GM19324 (cell line): ENCODE measurements around the gene LRMDA.

ENCODE experiments used
- ATAC-seq: cut with Tn5 transposase; IDR thresholded peaks from one replicate; pipeline ENCODE4 v1.9.1; 2021; ENCODE audit warnings: mild to moderate bottlenecking, moderate library complexity; ENCODE audit not compliant: unreplicated experiment, low FRiP score

Gene LRMDA

GRCh38 chr10:75847477-75847876 is 416.1 kb downstream of the LRMDA start:
- no peak for ATAC-seq

- ATAC-seq: no peak
These were observed 420.3 kb downstream of the LRMDA start for GRCh38 chr10:75851580-75852345.

- no peak for ATAC-seq
These were observed 421.5 kb downstream of the LRMDA start for GRCh38 chr10:75852851-75853484.

GRCh38 chr10:75857269-75857846 is 425.9 kb downstream of the LRMDA start:
- ATAC-seq: no peak

- ATAC-seq: no peak
These were observed 426.5 kb downstream of the LRMDA start for GRCh38 chr10:75857896-75858295.

- ATAC-seq: no peak
These were observed 426.9 kb downstream of the LRMDA start for GRCh38 chr10:75858339-75858738.

GRCh38 chr10:75859141-75859540 is 427.7 kb downstream of the LRMDA start:
- ATAC-seq: no peak

- no peak for ATAC-seq
These were observed 428.6 kb downstream of the LRMDA start for GRCh38 chr10:75860009-75860408.

GRCh38 chr10:75861582-75861981 is 430.2 kb downstream of the LRMDA start:
- ATAC-seq: no peak

- ATAC-seq: no peak
These were observed 431.5 kb downstream of the LRMDA start for GRCh38 chr10:75862935-75863334.

- no peak for ATAC-seq
These were observed 433.3 kb downstream of the LRMDA start for GRCh38 chr10:75864717-75865116.

- no peak for ATAC-seq
These were observed 434.2 kb downstream of the LRMDA start for GRCh38 chr10:75865413-75866299.

GRCh38 chr10:75866300-75866625 is 434.8 kb downstream of the LRMDA start:
- no peak for ATAC-seq

GRCh38 chr10:75866731-75867130 is 435.3 kb downstream of the LRMDA start:
- ATAC-seq: no peak

GRCh38 chr10:75868574-75868973 is 437.1 kb downstream of the LRMDA start:
- no peak for ATAC-seq

- no peak for ATAC-seq
These were observed 438.7 kb downstream of the LRMDA start for GRCh38 chr10:75870039-75870645.

- no peak for ATAC-seq
These were observed 444.3 kb downstream of the LRMDA start for GRCh38 chr10:75875740-75876139.

- no peak for ATAC-seq
These were observed 445.3 kb downstream of the LRMDA start for GRCh38 chr10:75876710-75877109.

GRCh38 chr10:75877877-75878276 is 446.5 kb downstream of the LRMDA start:
- no peak for ATAC-seq

GRCh38 chr10:75878586-75878985 is 447.2 kb downstream of the LRMDA start:
- no peak for ATAC-seq
